HEK293 (cell line): ENCODE results near the gene SFXN4.

ENCODE experiments used
- SP2 ChIP-seq: fragments of 450-650 bp; formaldehyde crosslinking; IDR thresholded peaks from 2 replicates; pipeline ENCODE4 v1.5.1; 2016; ENCODE audit warnings: missing biosample characterization, missing genetic modification characterization
- ZNF175 ChIP-seq: fragments of 450-650 bp; formaldehyde crosslinking; IDR thresholded peaks from 2 replicates; pipeline ENCODE4 v1.5.1; 2016; ENCODE audit warnings: missing biosample characterization, missing genetic modification characterization
- ZNF335 ChIP-seq: fragments of 450-650 bp; formaldehyde crosslinking; conservative IDR thresholded peaks from 2 replicates; pipeline ENCODE4 v1.5.1; 2016; ENCODE audit warnings: missing biosample characterization, missing genetic modification characterization
- ZNF391 ChIP-seq: fragments of 450-650 bp; formaldehyde crosslinking; IDR thresholded peaks from 2 replicates; pipeline ENCODE4 v1.5.1; 2016; ENCODE audit warnings: low read depth, missing biosample characterization, missing genetic modification characterization, borderline replicate concordance
- ZNF792 ChIP-seq: fragments of 450-650 bp; formaldehyde crosslinking; IDR thresholded peaks from 2 replicates; pipeline ENCODE4 v1.5.1; 2016; ENCODE audit warnings: missing biosample characterization, missing genetic modification characterization
- TF ChIP-seq, protein P1 (sequence below): fragments of 450-650 bp; formaldehyde crosslinking; IDR thresholded peaks from 2 replicates; pipeline ENCODE4 v1.5.1; 2016; ENCODE audit warnings: missing biosample characterization, missing genetic modification characterization

DNA sequence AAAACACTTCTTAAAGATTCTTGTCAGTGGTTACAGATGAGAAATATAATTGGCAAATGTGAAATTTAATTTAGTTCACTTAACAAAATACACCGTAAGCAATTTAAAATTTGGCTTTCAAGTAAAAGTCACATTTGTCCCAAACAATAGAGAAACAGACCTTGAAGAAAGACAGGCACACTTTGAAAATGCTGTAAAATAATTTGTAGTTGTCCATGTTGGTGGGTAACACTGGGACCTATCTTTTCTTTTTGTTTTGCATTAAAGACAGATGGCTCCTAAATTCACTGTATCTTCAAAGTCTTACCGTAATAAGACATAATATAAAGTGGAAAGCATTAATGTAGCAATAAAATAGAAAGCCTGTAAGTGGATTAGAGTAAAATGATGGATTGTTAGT is 45.1 kb upstream of the SFXN4 start:
- TF ChIP-seq ZNF391 (tag by site-specific recombination) (no peak), ZNF175 (no peak), ZNF335 (tag by site-specific recombination) (no peak), ZNF792 (tag by site-specific recombination) (no peak), SP2 (no peak)
- TF ChIP-seq, protein P1, sequence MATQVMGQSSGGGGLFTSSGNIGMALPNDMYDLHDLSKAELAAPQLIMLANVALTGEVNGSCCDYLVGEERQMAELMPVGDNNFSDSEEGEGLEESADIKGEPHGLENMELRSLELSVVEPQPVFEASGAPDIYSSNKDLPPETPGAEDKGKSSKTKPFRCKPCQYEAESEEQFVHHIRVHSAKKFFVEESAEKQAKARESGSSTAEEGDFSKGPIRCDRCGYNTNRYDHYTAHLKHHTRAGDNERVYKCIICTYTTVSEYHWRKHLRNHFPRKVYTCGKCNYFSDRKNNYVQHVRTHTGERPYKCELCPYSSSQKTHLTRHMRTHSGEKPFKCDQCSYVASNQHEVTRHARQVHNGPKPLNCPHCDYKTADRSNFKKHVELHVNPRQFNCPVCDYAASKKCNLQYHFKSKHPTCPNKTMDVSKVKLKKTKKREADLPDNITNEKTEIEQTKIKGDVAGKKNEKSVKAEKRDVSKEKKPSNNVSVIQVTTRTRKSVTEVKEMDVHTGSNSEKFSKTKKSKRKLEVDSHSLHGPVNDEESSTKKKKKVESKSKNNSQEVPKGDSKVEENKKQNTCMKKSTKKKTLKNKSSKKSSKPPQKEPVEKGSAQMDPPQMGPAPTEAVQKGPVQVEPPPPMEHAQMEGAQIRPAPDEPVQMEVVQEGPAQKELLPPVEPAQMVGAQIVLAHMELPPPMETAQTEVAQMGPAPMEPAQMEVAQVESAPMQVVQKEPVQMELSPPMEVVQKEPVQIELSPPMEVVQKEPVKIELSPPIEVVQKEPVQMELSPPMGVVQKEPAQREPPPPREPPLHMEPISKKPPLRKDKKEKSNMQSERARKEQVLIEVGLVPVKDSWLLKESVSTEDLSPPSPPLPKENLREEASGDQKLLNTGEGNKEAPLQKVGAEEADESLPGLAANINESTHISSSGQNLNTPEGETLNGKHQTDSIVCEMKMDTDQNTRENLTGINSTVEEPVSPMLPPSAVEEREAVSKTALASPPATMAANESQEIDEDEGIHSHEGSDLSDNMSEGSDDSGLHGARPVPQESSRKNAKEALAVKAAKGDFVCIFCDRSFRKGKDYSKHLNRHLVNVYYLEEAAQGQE (tag by site-specific recombination) = no peak
